Measurements from ENCODE around the gene FGF19.

FGF19 gene

DNA sequence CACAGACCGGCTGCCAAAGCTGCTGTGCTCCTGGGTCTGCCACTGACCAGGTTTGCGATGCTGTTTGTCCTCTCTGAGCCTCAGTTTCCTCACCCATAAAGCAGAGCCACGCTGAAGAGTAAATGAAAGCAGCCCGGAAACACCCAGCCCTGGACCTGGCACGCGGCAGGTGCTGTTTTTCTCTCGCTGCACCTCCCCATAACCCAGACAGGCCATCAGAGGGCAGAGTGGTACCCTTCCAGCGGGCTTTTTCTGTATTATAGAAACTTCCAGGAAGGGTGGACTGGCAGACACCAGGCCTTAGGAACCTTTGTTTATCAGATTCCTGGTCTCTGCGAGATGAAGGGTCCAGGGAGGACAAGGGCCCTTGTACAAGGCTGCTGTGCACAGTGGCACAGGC, 17.9 kb upstream of the FGF19 start:
- peaks cover 27% of the 10 kb centered on the region for H3K27me3 ChIP-seq (ENCODE audit: insufficient read depth, poor library complexity, severe bottlenecking)
- no peak overlapping the region for H3K4me3 ChIP-seq (replicated peaks; ENCODE audit: insufficient read depth, low read length)
- H3K27ac ChIP-seq (replicated peaks), result no peak overlapping the region
- TF ChIP-seq POLR2AphosphoS5 (IDR thresholded peaks at IDR 0.05; ENCODE audit: low read depth) (no peak), GABPA (IDR thresholded peaks at IDR 0.05; ENCODE audit: low read depth) (no peak), SPI1 (IDR thresholded peaks at IDR 0.05; ENCODE audit: borderline replicate concordance, low read depth) (no peak), CTCF (IDR thresholded peaks at IDR 0.05; ENCODE audit: insufficient read depth, low read length) (no peak)
- TF ChIP-seq, protein P1, sequence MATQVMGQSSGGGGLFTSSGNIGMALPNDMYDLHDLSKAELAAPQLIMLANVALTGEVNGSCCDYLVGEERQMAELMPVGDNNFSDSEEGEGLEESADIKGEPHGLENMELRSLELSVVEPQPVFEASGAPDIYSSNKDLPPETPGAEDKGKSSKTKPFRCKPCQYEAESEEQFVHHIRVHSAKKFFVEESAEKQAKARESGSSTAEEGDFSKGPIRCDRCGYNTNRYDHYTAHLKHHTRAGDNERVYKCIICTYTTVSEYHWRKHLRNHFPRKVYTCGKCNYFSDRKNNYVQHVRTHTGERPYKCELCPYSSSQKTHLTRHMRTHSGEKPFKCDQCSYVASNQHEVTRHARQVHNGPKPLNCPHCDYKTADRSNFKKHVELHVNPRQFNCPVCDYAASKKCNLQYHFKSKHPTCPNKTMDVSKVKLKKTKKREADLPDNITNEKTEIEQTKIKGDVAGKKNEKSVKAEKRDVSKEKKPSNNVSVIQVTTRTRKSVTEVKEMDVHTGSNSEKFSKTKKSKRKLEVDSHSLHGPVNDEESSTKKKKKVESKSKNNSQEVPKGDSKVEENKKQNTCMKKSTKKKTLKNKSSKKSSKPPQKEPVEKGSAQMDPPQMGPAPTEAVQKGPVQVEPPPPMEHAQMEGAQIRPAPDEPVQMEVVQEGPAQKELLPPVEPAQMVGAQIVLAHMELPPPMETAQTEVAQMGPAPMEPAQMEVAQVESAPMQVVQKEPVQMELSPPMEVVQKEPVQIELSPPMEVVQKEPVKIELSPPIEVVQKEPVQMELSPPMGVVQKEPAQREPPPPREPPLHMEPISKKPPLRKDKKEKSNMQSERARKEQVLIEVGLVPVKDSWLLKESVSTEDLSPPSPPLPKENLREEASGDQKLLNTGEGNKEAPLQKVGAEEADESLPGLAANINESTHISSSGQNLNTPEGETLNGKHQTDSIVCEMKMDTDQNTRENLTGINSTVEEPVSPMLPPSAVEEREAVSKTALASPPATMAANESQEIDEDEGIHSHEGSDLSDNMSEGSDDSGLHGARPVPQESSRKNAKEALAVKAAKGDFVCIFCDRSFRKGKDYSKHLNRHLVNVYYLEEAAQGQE (IDR thresholded peaks at IDR 0.05; ENCODE audit: insufficient replicate concordance, low read depth), result no peak
- no peak for DNase-seq (ENCODE audit: low read depth in 1 of 2, low spot score in 1 of 2)

DNA sequence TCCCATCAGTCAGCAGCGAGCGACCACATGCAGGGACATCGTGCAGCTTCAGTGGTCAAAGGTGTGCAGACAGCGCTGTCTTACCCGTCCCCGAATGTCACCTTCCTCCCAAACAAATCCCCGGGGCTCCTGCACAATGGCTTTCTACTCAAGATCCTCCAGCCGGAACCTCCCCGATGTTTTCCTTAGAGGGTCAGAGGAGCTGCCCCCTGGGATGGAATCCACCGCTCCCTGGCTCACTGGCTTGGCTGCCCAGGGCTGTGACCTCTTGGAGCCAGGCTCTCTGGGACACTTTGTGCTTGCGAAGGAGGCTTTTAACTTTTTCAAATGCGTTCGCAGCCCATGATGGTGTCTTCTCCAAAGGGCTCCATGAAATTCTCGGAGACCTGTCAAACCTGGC, 17.3 kb upstream of the FGF19 start:
- Histone ChIP-seq H3K4me3 (replicated peaks; ENCODE audit: insufficient read depth, low read length) (no peak overlapping the region), H3K27me3 (ENCODE audit: insufficient read depth, poor library complexity, severe bottlenecking) (peaks cover 27% of the 10 kb centered on the region), H3K27ac (replicated peaks) (no peak overlapping the region)
- no peak for DNase-seq (ENCODE audit: low read depth in 1 of 2, low spot score in 1 of 2)
- TF ChIP-seq POLR2AphosphoS5 (IDR thresholded peaks at IDR 0.05; ENCODE audit: low read depth) (no peak), CTCF (IDR thresholded peaks at IDR 0.05; ENCODE audit: insufficient read depth, low read length) (no peak), SPI1 (IDR thresholded peaks at IDR 0.05; ENCODE audit: borderline replicate concordance, low read depth) (no peak), GABPA (IDR thresholded peaks at IDR 0.05; ENCODE audit: low read depth) (no peak)
- TF ChIP-seq, protein P1 (IDR thresholded peaks at IDR 0.05; ENCODE audit: insufficient replicate concordance, low read depth), result no peak

DNA sequence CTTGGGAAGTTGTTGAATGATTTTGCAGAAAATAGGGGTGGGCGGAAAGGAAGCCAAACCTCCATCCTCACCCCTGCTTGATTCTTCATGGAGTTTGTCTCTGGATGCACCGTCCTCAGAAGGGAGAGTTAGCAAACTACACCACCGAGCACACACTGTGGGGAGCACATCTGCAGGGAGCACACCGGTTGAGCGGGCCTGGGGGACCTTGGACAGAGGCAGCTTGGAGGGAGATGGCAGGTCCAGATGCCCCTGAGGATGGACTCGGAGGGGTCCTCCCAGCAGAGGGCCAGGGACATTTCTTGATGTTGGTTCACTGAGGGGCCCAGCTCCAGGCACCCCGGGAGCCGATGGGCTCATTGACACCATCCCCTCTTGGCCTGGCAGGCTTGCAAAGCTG, 15.1 kb upstream of the FGF19 start:
- Histone ChIP-seq H3K27ac (replicated peaks) (no peak overlapping the region), H3K27me3 (ENCODE audit: insufficient read depth, poor library complexity, severe bottlenecking) (peaks cover 24% of the 10 kb centered on the region), H3K4me3 (replicated peaks; ENCODE audit: insufficient read depth, low read length) (no peak overlapping the region)
- DNase-seq (ENCODE audit: low read depth in 1 of 2, low spot score in 1 of 2), result no peak
- TF ChIP-seq SPI1 (IDR thresholded peaks at IDR 0.05; ENCODE audit: borderline replicate concordance, low read depth), result no peak
- TF ChIP-seq GABPA (IDR thresholded peaks at IDR 0.05; ENCODE audit: low read depth), result no peak
- TF ChIP-seq, protein P1 (IDR thresholded peaks at IDR 0.05; ENCODE audit: insufficient replicate concordance, low read depth), result peak; percentile 15
- no peak for TF ChIP-seq POLR2AphosphoS5 (IDR thresholded peaks at IDR 0.05; ENCODE audit: low read depth)
- no peak for TF ChIP-seq CTCF (IDR thresholded peaks at IDR 0.05; ENCODE audit: insufficient read depth, low read length)
